ENCODE measurements around the gene IGSF3.

The IGSF3 gene

GRCh38 chr1:116556289-116557006, 111.1 kb downstream of the IGSF3 start:
- H3K27ac ChIP-seq (ENCODE audit: low read length): no peak overlapping the region
- 0 out of 2 replicates have a peak, but pooled peaks cover 5% of the 10 kb centered on the region for H3K4me1 ChIP-seq (ENCODE audit: insufficient read depth, low read length)
- H3K9ac ChIP-seq (ENCODE audit: low read depth, low read length): no peak overlapping the region
- peaks cover 85% of the 10 kb centered on the region for H3K79me2 ChIP-seq (ENCODE audit: insufficient read depth, low read length)
- TF ChIP-seq CTCF (IDR thresholded peaks at IDR 0.05; ENCODE audit: borderline replicate concordance, extremely low read depth, low read length, poor library complexity, severe bottlenecking): no peak
- TF ChIP-seq EZH2 (IDR thresholded peaks at IDR 0.05; ENCODE audit: borderline replicate concordance, low read depth, low read length, severe bottlenecking): no peak
- no peak for DNase-seq
- H3K4me3 ChIP-seq (ENCODE audit: low read depth in 1 of 2, low read length in 2 of 2): no peak overlapping the region
- 0 out of 3 replicates have a peak, but pooled peaks have one; percentile 45 for ATAC-seq (ENCODE audit: insufficient read depth, low read depth)
- H4K20me1 ChIP-seq (ENCODE audit: insufficient read depth, low read length): peaks cover 13% of the 10 kb centered on the region; the same call in 1 of the 2 replicates
- H3K4me2 ChIP-seq (ENCODE audit: insufficient read depth, low read length): no peak overlapping the region
- H2AFZ ChIP-seq (ENCODE audit: low read depth, low read length): no peak overlapping the region
- H3K36me3 ChIP-seq (ENCODE audit: insufficient read depth, low read length): no peaks in the 10 kb centered on the region
- H3K27me3 ChIP-seq (ENCODE audit: insufficient read depth, low read length, poor library complexity): no peaks in the 10 kb centered on the region
- no peaks in the 10 kb centered on the region for H3K9me3 ChIP-seq (ENCODE audit: insufficient read depth, low read length, severe bottlenecking)

GRCh38 chr1:116554924-116555323, 112.6 kb downstream of the IGSF3 start:
- TF ChIP-seq EZH2 (IDR thresholded peaks at IDR 0.05; ENCODE audit: borderline replicate concordance, low read depth, low read length, severe bottlenecking): no peak
- no peak for TF ChIP-seq CTCF (IDR thresholded peaks at IDR 0.05; ENCODE audit: borderline replicate concordance, extremely low read depth, low read length, poor library complexity, severe bottlenecking)
- Histone ChIP-seq H4K20me1 (ENCODE audit: insufficient read depth, low read length) (peaks cover 11% of the 10 kb centered on the region; the same call in 1 of the 2 replicates), H3K4me1 (ENCODE audit: insufficient read depth, low read length) (0 out of 2 replicates have a peak, but pooled peaks cover 5% of the 10 kb centered on the region), H3K79me2 (ENCODE audit: insufficient read depth, low read length) (peaks cover 89% of the 10 kb centered on the region), H3K9ac (ENCODE audit: low read depth, low read length) (no peak overlapping the region), H3K9me3 (ENCODE audit: insufficient read depth, low read length, severe bottlenecking) (no peaks in the 10 kb centered on the region), H2AFZ (ENCODE audit: low read depth, low read length) (no peak overlapping the region), H3K27me3 (ENCODE audit: insufficient read depth, low read length, poor library complexity) (no peaks in the 10 kb centered on the region), H3K4me2 (ENCODE audit: insufficient read depth, low read length) (no peak overlapping the region), H3K36me3 (ENCODE audit: insufficient read depth, low read length) (no peaks in the 10 kb centered on the region), H3K4me3 (ENCODE audit: low read depth in 1 of 2, low read length in 2 of 2) (no peak overlapping the region), H3K27ac (ENCODE audit: low read length) (no peak overlapping the region)
- ATAC-seq (ENCODE audit: insufficient read depth, low read depth): no peak
- no peak for DNase-seq

GRCh38 chr1:116553386-116554115, 114.0 kb downstream of the IGSF3 start:
- Histone ChIP-seq H2AFZ (ENCODE audit: low read depth, low read length) (no peak overlapping the region), H3K36me3 (ENCODE audit: insufficient read depth, low read length) (no peaks in the 10 kb centered on the region), H4K20me1 (ENCODE audit: insufficient read depth, low read length) (peaks cover 15% of the 10 kb centered on the region; the same call in 1 of the 2 replicates), H3K4me2 (ENCODE audit: insufficient read depth, low read length) (no peak overlapping the region), H3K4me3 (ENCODE audit: low read depth in 1 of 2, low read length in 2 of 2) (no peak overlapping the region), H3K79me2 (ENCODE audit: insufficient read depth, low read length) (peaks cover 88% of the 10 kb centered on the region), H3K27me3 (ENCODE audit: insufficient read depth, low read length, poor library complexity) (no peaks in the 10 kb centered on the region), H3K9ac (ENCODE audit: low read depth, low read length) (no peak overlapping the region), H3K9me3 (ENCODE audit: insufficient read depth, low read length, severe bottlenecking) (no peaks in the 10 kb centered on the region), H3K4me1 (ENCODE audit: insufficient read depth, low read length) (0 out of 2 replicates have a peak, but pooled peaks cover 5% of the 10 kb centered on the region), H3K27ac (ENCODE audit: low read length) (no peak overlapping the region)
- TF ChIP-seq EZH2 (IDR thresholded peaks at IDR 0.05; ENCODE audit: borderline replicate concordance, low read depth, low read length, severe bottlenecking): no peak
- DNase-seq (no peak), ATAC-seq (ENCODE audit: insufficient read depth, low read depth) (no peak)
